ENCODE measurements around the gene CDRT15L2.
"Not testable (repeated sequence)": the region's sequence is repeated elsewhere in the genome, so short reads cannot be mapped to it uniquely, and the experiment has no call there.

The CDRT15L2 gene

GRCh38 chr17:20568604-20569003 is 10.9 kb upstream of the CDRT15L2 start:
- intact Hi-C loops (cut with DNase I); DNase-seq: not testable (repeated sequence)

- DNase-seq; intact Hi-C loops (cut with DNase I): not testable (repeated sequence)
Measured at GRCh38 chr17:20571653-20572052, 7.9 kb upstream of the CDRT15L2 start.

GRCh38 chr17:20573216-20573615 is 6.3 kb upstream of the CDRT15L2 start:
- intact Hi-C loops (cut with DNase I); DNase-seq: not testable (repeated sequence)

GRCh38 chr17:20575071-20575470 is 4.5 kb upstream of the CDRT15L2 start:
- intact Hi-C loops (cut with DNase I); DNase-seq: not testable (repeated sequence)

GRCh38 chr17:20583891-20584577 is 4.5 kb downstream of the CDRT15L2 start:
- DNase-seq; intact Hi-C loops (cut with DNase I): not testable (repeated sequence)

GRCh38 chr17:20588744-20589453 is 9.4 kb downstream of the CDRT15L2 start:
- intact Hi-C loops (cut with DNase I); DNase-seq: not testable (repeated sequence)

GRCh38 chr17:20589454-20589810 is 9.9 kb downstream of the CDRT15L2 start:
- DNase-seq; intact Hi-C loops (cut with DNase I): not testable (repeated sequence)

- intact Hi-C loops (cut with DNase I); DNase-seq: not testable (repeated sequence)
Measured at GRCh38 chr17:20591040-20591439, 11.5 kb downstream of the CDRT15L2 start.

GRCh38 chr17:20605568-20605967 is 26.0 kb downstream of the CDRT15L2 start:
- intact Hi-C loops (cut with DNase I); DNase-seq: not testable (repeated sequence)

- intact Hi-C loops (cut with DNase I); DNase-seq: not testable (repeated sequence)
Measured at GRCh38 chr17:20609490-20609889, 30.0 kb downstream of the CDRT15L2 start.

GRCh38 chr17:20611309-20611708 is 31.8 kb downstream of the CDRT15L2 start:
- DNase-seq: no peak
- intact Hi-C loops (cut with DNase I): no loop called here

- DNase-seq: no peak
- intact Hi-C loops (cut with DNase I): no loop called here
Measured at GRCh38 chr17:20612635-20613034, 33.1 kb downstream of the CDRT15L2 start.

GRCh38 chr17:20613248-20613647 is 33.7 kb downstream of the CDRT15L2 start:
- no peak for DNase-seq
- intact Hi-C loops (cut with DNase I): no loop called here

- DNase-seq: no peak
- intact Hi-C loops (cut with DNase I): no loop called here
Measured at GRCh38 chr17:20613905-20614304, 34.4 kb downstream of the CDRT15L2 start.

GRCh38 chr17:20615461-20615860 is 35.9 kb downstream of the CDRT15L2 start:
- DNase-seq; intact Hi-C loops (cut with DNase I): not testable (repeated sequence)

Measured in head of caudate nucleus (tissue), 42 donors.